Measurements from ENCODE around the gene NPLOC4. TPM values are rescaled to one million over a fixed set of nuclear protein-coding genes. Genes with fewer than 3 reads are reported as not detected.
A peak's percentile ranks its signal among the peaks of the same experiment; 100 is the strongest.
"Not testable (repeated sequence)": the region's sequence is repeated elsewhere in the genome, so short reads cannot be mapped to it uniquely, and the experiment has no call there.

NPLOC4 gene
- total RNA-seq, 1 experiment from 2014 or later = 79.7 TPM

GRCh38 chr17:81534157-81535006 lies 102.5 kb downstream of the NPLOC4 start:
- DNase-seq (ENCODE audit: low read depth) = no peak

- no peak for DNase-seq (ENCODE audit: low read depth)
These were observed 103.4 kb downstream of the NPLOC4 start for GRCh38 chr17:81533339-81534141.

- DNase-seq (ENCODE audit: low read depth) = no peak
These were observed 104.2 kb downstream of the NPLOC4 start for GRCh38 chr17:81532490-81533287.

DNA sequence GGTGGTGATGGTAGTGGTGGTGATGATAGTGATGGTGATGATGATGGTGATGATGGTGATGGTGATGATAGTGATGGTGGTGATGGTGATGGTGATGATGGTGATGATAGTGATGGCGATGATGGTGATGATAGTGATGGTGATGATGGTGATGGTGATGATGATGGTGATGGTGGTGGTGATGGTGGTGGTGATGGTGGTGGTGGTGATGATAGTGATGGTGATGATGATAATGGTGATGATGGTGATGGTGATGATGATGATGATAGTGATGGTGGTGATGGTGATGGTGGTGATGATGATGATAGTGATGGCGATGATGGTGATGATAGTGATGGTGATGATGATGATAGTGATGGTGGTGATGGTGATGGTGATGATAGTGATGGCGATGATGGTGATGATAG lies 104.9 kb downstream of the NPLOC4 start:
- not testable (repeated sequence) for DNase-seq (ENCODE audit: low read depth)

DNA sequence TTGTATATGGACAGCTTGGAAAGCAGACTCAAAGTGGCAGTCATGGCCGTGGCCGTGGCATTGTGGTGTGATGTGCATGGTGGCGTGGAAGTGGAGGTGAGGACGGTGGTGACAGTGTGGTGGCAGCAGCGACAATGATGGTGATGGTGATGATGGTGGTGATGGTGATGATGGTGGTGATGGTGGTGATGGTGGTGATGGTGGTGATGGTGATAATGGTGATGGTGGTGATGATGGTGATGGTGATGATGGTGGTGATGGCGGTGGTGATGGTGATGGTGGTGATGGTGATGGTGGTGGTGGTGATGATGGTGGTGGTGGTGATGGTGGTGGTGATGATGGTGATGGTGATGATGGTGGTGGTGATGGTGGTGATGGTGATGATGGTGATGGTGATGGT lies 105.9 kb downstream of the NPLOC4 start:
- DNase-seq (ENCODE audit: low read depth) = not testable (repeated sequence)

GRCh38 chr17:81529437-81529803 lies 107.5 kb downstream of the NPLOC4 start:
- DNase-seq (ENCODE audit: low read depth) = no peak

GRCh38 chr17:81528651-81529436 lies 108.1 kb downstream of the NPLOC4 start:
- no peak for DNase-seq (ENCODE audit: low read depth)

DNA sequence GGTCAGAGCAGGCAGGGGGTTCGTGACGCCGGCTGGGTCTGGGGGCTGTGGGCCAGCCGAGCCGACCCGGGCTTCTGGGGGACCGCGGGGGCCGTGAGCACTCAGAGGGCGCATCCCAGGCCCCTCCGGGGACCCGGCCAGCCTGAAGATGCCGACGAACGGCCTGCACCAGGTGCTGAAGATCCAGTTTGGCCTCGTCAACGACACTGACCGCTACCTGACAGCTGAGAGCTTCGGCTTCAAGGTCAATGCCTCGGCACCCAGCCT lies 108.6 kb downstream of the NPLOC4 start:
- DNase-seq (ENCODE audit: low read depth) = no peak

DNA sequence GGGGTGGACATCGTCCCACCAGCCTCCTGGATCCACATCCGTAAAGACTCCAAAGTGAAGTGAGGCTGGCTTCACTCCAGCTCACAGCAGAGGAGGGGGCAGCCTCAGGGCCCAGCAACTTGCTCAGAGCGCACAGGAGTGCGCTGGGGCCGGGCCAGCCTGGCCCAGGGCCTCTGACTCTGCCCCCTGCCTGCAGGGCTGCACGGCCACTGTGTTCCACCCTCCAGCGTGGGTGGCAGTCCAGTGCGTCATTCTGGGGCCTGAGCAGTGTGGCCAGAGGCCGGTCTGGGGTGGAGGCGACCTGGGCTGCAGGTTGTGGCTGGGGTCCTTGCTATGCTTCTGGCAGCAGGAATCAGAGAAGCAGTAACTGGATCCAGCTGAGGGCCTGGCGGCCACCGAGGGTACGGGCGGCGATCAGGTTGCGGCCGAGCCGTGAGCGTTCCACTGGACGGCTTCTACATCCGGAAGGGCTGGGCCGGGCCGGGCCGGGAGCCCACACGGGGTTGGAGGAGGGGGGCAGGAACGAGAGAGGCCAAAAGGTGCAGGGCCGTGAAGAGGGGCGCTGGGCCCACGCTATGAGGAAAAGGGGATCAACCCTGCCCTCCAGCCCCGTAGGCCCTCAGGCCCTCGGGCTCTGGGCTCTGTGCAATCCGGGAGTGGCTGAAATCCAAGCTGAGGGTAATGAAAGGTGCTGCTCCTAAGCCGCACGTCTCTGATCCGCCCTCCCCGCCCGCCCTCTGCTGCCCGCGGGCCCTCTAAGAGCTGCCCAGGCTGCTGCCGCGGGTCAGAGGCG lies 109.1 kb downstream of the NPLOC4 start, which contains the start of gene FSCN2:
TSS of gene FSCN2 (plus strand) at position 787 of the 793 bp plus-strand sequence. CDS start 155 bp downstream, outside the sequence.
- no peak for DNase-seq (ENCODE audit: low read depth)

DNA sequence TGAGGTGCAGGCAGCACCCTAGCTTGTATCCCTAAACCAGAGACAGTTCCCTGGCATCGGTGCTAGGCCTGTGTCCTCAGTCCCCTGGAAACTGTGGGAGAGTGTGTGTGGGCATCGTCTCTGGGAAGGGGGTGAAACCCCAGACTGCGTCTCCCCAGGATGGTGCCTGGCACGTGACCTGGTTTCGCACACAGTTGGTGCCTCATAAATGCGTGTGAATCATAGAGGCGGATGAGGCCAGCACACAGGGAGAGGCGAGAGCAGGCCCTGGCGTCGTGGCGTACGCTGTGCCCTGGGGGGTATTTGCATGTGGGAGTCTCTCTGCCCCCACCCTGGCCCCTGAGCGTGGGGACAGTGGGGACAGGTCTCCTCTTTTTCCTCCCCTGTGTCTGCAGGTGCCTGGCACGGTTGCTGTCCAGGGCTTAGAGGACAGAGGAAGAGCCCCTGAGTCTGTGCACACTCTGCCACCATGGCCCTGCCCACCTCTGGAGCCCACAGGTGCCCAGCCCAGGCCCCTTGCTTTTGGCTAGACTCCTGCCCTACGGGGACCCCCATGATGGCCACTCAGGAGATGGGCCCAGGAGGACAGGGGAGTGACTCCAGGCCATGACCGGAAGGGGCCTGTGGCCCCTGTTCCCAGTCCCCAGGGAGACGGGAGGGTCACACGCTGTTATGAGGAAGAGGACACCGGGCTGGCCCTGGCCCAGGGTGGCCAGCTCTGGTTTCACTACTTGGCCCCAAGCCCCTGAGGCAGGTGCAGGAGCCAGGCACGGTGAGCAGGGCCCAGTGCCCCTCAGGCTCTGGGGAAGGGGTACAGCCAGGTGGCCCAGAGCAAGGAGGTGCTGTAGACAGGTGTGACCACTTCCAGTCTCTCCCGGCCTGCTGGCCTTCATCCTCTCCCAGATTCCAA lies 110.0 kb downstream of the NPLOC4 start:
- DNase-seq (ENCODE audit: low read depth) = no peak

- no peak for DNase-seq (ENCODE audit: low read depth)
These were observed 112.1 kb downstream of the NPLOC4 start for GRCh38 chr17:81524865-81525159.

DNA sequence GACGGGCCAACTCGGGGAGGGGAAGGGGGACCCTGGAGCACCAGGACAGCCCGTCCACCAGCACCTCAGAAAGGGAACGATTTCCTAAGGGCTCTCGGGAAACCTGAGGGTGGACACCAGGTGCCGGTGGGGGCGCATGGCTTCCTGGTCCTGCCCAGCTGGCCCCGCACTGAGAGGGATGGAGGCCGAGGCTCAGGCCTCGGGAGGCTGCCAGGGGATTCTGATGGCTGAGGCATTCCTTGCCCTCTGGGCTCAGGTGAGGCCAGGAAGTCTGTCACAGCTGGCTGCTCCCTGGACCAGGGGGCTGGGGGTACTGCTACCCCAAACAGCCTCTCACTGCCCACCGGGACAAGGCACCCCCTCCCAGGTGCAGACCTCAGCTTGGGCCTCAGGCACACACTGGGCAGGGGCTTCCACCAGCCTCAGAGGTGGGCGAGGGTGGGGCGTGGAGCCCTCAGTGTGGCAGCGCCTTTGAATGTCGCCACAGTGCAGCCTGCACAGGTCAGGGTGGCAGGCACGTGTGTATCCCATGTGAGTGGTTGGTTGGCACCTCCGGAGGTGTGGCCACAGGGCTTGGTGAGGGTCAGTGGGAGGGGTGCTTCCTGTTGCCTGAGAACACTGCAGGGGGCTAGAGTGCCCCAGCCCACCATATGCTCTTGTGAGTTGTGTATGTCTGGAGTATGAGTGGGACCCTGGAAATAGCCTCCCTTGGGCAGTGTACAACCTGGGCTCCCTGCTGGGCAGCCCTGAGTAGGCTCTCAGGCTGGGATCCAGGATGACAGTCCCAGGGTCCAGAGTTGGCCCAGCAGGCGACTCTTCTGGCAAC lies 112.7 kb downstream of the NPLOC4 start:
- DNase-seq (ENCODE audit: low read depth) = no peak

DNA sequence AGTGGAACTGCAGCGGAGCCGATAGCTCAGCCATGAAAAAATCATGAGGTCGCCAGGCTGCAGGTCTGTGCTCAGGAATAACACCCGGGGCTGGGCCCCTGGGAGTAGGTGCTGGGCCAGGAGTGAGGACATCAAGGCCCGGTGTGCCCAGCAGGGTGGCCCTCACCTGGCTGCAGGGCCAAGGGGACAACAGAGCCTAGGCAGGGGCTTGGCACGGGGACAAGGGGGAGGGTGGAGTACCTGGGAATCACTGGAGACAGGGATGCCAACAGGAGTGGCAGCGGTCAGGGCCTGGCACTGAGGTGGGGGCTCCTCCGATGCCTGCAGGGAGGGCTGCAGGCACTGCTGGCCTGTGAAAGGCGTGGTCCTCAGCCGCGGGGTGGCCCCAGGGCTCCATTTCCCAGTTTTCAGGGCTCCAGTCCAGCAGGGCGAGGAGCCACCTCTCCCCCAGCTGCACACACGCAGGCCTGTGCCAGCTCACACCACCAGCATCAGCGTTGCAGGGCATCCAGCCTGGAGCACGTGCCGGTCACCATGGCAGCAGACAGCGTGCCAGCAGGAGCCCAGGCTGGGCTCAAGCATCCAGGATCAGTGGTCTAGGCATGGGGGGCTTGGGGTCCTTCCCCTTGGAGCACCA lies 113.4 kb downstream of the NPLOC4 start:
- DNase-seq (ENCODE audit: low read depth) = peak; percentile 81

DNA sequence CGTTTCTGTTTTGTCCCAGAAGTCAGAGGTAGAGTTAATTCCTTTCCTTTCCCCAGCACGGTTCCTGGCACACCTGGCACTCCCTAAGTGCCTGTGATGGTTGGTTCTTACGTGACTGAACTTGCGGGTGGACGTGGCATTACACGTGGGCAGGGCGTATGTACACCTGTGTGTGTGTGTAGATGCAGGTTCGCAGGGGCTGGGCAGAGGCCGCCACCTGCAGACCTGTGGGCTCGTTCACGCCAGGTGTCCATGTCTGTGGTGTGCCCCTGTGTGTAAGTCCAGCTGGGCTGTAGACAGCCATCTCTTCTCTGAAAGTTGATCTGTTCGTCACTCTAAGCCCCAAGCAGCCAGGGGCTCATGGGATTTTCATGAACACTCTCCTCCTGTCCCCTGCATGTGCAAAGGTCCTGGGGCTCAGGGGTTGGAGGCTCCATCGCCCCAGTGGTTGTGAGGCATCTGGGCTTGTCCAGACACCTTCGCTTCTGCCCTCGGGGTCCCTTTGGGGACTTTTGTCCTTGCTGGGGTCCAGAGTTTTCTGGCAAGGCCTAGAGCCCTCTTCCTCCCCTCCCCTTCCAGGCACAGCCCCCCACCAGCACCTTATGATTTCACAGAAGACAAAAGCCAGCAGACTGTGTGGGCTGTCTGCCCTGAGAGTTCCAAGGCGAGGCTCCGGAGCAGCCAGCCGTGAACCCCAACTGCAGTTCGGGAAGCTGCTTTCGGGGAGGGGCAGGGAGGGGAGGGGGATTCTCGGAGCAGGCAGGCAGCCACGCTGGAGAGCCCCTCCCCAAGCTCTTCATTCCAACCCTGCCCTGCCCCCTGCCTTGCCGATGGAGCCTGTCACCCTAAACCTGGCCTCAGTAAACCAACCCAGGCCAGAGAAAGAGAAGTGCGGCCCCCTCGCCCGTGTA lies 114.2 kb downstream of the NPLOC4 start:
- DNase-seq (ENCODE audit: low read depth) = no peak

DNA sequence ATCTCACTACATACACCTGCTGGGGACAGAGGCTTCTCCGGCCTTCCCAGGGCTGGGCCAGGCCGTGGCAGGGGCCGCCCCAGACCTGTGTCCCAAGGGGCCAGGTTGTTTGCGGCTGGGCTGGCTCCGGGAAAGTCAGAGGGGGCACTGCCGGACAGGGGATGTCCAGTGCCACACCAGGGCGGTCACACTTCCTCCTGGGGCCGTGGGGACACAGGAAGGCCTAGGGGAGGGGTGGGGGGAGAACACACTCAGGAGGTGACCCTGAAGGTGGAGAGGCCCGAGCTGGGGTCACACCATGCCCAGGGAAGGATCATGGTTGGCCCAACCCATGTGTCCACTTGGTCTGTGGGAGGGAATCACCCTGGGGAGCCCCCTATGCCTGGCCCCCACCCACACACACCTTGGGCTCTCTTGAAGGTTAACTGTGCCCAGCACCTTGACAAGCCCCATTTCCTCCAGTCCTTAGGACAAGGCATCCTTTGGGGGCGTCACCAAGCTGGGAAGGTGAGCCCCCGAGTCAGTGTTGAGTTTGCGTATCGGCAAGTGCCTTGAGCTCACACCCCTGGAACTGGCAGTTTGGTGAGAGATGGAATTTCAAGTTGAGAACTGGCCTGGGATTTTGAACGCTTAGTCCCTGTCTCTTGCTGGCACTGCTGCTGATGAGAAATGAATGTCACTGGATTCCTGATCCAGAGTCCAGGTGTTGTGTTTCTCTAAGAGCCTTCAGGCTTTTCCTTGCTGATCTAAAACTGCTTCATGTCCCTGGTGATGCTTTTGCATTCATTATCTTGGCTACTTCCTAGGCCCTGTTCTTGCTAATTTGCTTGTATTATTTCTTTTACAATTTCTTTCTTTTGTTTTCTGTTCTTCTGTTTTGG lies 116.7 kb downstream of the NPLOC4 start:
- no peak for DNase-seq (ENCODE audit: low read depth)
